Left kidney (tissue), 2 donors: ENCODE results near the gene UBXN7. TPM values are rescaled to one million over a fixed set of nuclear protein-coding genes. Genes with fewer than 3 reads are reported as not detected.
"Not testable (repeated sequence)": the region's sequence is repeated elsewhere in the genome, so short reads cannot be mapped to it uniquely, and the experiment has no call there.

Source experiments
- DNase-seq: peaks from one replicate; pipeline ENCODE4 v3.0.0-alpha.2; 2013
- polyA plus RNA-seq: library from polyadenylated mRNA; unstranded; fragments of 120-200 nt; gene quantifications from one replicate; pipeline ENCODE4 v1.2.1, GENCODE V29; 2013; ENCODE audit not compliant: insufficient read length

Gene UBXN7
- polyA plus RNA-seq, 1 donor, result 39.7 TPM

- DNase-seq, result no peak
Observed at GRCh38 chr3:196423044-196423781, 9.0 kb downstream of the UBXN7 start.

- DNase-seq, result not testable (repeated sequence)
Observed at GRCh38 chr3:196421668-196422067, 10.6 kb downstream of the UBXN7 start.

DNA sequence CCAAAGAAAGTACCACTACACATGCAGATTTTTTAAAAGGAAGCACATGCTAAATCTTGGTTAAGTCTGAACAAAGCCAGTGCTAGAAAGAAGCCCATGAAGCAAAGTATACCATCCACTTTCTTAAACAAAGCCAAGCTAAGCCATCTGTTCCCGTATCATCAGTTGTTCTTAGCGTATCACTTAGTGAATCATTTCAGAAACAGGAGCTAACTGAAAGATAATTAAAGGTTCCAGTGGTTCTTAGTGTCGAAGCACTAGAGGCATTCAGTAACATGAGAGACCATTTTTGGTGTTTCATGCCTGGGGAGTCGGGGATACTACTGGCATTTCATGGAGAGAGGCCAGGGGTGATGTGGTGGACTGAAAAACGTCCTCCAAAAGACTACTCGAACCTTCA, 12.8 kb downstream of the UBXN7 start:
- no peak for DNase-seq

- no peak for DNase-seq
Observed at GRCh38 chr3:196418601-196419000, 13.6 kb downstream of the UBXN7 start.

GRCh38 chr3:196414469-196414868, 17.8 kb downstream of the UBXN7 start:
- DNase-seq, result no peak

DNA sequence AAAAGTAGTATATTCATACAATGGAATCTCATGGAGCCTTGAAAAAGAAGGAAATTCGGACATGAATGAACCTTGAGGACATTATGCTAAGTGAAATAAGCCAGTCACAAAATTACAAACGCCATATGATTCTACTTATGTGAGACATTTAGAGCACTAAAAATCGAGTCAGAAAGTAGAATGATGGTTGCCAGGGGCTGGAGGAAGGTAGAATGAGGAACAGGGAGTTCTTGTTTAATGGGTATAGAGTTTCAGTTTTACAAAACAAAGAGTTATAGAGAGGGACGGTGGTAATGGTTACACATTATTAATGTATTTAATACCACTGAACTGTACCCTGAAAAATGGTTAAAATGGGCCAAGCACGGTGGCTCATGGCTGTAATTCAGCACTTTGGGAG, 19.5 kb downstream of the UBXN7 start:
- DNase-seq, result no peak

GRCh38 chr3:196409409-196409808, 22.8 kb downstream of the UBXN7 start:
- DNase-seq, result no peak

DNA sequence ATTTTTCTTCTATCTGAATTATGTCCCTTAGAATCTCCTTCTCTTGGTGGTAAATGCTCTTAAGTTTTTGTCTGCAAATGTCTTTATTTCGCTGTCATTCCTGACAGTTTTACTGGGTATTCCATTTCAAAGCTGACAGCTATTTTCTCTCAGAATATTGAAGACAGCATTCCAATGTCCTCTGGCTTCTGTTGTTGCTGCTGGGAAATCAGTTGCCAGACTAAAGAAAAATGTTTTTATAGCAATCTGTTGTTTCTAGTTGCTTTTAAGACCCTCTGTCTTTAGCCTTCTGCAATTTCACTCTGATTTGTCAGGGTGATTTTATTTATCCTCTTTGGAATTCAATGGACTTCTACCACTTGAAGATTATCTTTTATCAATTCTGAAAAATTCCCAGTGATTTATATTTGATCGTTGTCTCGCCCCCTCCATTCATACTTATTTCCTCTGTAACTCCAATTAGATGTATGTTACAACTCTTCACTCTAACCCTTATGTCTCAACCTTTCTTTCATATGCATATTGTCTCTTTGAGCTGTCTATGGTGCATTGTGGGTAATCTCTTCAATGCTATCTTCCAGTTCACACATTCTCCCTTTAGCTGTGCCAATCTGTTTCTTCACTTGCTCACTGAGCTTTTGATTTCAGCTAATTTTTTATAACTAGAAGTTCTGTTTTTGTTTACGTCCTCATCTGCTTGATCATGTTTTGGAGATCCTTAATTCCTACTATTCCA, 23.5 kb downstream of the UBXN7 start:
- DNase-seq, result no peak

DNA sequence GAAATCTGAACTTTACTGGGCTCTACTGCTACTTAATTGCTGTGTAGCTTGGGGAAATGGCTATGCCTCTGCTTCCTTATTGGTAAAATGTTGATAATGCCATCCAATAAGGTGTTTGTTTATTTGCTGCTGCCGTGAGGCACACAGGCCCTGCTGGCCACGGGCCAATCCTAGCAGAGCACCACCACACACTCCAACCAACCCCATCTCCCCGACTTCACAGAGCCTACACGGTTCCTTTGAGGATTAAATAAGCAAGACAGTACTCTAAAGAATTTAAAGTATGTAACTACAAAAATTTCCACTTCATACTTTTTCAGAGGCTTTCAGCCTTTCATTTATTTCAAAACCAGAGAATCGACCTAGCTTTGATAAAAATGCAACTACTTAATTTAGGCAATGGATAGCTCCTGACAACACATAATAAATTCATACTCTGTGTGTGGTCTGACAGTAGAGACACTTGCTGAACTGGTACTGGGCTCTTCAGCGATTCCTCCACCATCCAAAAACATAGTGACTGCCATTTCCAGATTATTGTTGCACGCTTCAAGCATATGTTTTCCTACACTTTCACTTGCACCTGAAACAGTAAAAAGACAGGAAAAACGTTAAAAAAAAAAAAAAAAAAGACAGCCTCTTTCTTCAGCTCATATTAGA, 25.3 kb downstream of the UBXN7 start:
- no peak for DNase-seq

GRCh38 chr3:196400331-196400730, 31.9 kb downstream of the UBXN7 start:
- DNase-seq, result no peak

DNA sequence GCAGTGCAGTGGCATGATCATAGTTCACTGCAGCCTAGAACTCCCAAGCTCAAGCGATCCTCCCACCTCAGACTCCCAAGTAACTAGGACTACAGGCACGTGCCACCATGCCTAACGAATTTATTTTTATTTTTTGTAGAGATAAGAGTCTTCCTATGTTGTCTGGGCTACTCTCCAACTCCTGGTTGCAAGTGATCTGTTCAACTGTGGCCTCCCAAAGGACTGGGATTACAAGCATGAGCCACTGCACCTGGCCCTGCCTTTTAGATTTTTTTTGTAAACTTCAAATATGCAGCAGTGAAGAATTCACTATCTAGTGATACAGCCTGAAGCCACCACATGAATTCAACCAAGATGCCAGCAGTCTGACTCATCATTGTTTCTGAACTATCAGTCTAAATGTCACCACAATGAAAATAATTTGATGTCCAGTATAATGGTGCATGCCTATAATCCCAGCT, 32.7 kb downstream of the UBXN7 start:
- DNase-seq, result no peak

DNA sequence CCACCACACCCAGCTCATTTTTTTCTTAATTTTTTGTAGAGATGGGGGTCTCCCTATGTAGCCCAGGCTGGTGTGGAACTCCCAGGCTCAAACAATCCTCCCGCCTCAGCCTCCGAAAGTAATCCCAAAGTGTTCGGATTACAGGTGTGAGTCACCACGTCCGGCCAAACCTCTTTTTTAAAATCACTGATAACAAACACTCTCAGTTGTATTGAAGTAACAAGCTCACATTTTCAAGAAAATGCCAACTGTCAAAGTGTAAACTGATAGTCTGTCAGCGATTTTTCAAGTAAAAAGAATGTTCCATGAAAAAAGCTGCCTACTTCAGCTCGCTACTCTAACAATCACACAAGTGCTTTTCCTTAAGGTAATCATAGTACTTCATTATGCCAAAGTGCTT, 33.4 kb downstream of the UBXN7 start:
- no peak for DNase-seq

DNA sequence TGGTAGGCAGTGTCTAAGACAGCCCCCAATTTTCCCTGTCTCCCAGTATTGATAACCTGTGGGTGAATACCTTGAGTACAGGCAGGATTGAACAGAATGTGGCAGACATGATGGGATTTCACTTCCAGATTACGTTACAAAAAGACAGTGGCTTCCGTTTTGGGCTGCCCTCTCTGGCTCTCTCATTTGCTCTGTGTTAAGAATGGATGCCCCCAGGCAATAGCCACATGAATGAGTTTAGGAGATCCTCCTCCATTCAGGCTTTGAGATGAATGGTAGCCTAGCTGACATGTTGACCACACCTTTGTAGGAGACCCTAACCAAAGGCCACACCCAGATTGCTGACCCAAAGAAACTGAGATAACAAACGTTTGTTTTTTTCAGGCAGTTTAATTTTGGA, 34.3 kb downstream of the UBXN7 start:
- no peak for DNase-seq

- no peak for DNase-seq
Observed at GRCh38 chr3:196390116-196390515, 42.1 kb downstream of the UBXN7 start.

- no peak for DNase-seq
Observed at GRCh38 chr3:196388956-196389355, 43.3 kb downstream of the UBXN7 start.

- DNase-seq, result not testable (repeated sequence)
Observed at GRCh38 chr3:196387941-196388340, 44.3 kb downstream of the UBXN7 start.

GRCh38 chr3:196386797-196387196, 45.4 kb downstream of the UBXN7 start:
- not testable (repeated sequence) for DNase-seq

DNA sequence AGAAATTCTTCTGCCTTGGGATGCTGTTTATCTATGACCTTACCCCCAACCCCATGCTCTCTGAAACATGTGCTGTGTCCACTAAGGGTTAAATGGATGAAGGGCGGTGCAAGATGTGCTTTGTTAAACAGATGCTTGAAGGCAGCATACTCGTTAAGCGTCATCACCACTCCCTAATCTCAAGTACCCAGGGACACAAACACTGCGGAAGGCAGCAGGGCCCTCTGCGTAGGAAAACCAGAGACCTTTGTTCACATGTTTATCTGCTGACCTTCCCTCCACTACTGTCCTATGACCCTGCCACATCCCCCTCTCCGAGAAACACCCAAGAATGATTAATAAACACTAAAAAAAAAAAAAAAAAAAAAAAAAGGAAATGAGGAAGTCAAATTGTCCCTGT, 46.2 kb downstream of the UBXN7 start:
- DNase-seq, result not testable (repeated sequence)

DNA sequence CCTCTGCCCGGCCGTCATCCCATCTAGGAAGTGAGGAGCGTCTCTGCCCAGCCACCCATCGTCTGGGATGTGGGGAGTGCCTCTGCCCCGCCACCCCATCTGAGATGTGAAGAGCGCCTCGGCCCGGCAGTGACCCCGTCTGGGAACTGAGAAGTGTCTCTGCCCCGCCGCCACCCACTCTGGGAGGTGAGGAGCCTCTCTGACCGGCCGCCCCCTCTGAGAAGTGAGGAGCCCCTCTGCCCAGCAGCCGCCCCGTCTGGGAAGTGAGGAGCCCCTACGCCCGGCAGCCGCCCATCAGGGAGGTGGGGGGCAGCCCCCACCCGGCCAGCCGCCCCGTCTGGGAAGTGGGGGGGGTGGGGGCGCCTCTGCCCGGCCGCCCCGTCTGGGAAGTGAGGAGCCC, 46.8 kb downstream of the UBXN7 start:
- not testable (repeated sequence) for DNase-seq

DNA sequence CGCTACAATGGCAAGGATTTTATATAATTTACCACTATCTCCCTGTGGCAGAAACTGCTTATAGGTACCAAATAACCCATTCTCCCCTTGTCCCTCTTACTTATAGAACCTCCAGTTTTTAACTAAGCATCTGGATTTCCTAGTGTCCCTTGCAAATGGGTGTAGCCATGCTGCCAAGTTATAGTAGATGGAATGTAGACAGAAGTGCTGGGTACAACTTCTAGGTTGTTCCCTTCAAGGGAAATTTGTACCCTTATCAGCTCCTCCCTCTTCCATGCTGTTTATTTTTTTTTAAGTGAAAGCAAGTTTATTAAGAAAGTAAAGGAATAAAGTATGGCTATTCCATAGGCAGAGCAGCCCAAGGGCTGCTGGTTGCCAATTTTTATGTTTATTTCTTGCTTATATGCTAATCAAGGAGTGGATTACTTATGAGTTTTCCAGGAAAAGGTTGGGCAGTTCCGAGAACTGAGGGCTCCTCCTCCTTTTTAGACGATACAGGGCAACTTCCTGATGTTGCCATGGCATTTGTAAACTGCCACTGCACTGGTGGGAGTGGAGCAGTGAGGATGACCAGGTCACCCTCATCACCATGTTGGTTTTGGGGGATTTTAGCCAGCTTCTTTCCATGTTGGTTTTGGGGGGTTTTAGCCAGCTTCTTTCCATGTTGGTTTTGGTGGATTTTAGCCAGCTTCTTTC, 53.9 kb downstream of the UBXN7 start:
- no peak for DNase-seq

DNA sequence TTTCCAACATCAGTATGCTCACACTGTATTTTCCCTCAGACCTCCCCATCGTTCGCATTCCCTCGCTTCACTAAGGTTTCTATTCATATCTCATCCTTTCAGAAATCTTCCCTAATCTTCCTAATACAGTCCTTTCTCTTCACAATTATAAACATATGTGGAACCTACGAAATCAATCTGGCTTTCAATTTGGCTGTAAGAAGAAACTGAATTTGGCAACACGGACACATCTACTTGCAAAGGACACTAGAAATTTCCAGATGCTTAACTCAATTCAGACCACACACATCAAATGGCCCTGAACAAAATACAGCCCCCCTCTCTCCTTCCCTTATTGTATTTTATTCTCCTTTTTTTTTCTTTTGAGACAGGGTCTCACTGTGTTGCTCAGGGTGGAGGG, 54.9 kb downstream of the UBXN7 start:
- no peak for DNase-seq

- DNase-seq, result no peak
Observed at GRCh38 chr3:196365736-196366135, 66.5 kb downstream of the UBXN7 start.
